ENCODE results near the gene CXCL12.

DNA sequence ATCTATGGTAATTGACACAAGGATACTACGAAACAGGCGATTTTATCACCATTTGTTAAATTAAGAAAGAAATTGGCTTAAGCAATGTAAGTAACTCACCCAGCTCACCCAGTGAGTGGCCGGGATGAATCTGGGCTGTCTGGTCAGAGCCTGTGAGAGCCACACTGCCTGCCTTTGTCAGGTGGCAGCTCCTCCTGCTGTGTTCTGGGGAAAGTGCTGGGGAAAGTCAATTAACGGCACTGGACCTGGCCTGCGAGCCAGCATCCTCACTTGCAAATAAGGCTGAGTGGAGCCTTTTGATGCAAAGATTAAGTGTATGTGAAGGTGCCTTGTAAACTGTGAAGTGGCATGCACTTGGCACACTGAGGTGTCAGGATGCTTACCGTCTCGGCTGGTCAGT is 13.4 kb upstream of the CXCL12 start:
- TF ChIP-seq, protein P1, sequence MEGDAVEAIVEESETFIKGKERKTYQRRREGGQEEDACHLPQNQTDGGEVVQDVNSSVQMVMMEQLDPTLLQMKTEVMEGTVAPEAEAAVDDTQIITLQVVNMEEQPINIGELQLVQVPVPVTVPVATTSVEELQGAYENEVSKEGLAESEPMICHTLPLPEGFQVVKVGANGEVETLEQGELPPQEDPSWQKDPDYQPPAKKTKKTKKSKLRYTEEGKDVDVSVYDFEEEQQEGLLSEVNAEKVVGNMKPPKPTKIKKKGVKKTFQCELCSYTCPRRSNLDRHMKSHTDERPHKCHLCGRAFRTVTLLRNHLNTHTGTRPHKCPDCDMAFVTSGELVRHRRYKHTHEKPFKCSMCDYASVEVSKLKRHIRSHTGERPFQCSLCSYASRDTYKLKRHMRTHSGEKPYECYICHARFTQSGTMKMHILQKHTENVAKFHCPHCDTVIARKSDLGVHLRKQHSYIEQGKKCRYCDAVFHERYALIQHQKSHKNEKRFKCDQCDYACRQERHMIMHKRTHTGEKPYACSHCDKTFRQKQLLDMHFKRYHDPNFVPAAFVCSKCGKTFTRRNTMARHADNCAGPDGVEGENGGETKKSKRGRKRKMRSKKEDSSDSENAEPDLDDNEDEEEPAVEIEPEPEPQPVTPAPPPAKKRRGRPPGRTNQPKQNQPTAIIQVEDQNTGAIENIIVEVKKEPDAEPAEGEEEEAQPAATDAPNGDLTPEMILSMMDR (IDR thresholded peaks at IDR 0.05; ENCODE audit: insufficient read depth, low read length) = no peak
- TF ChIP-seq SPI1 (IDR thresholded peaks at IDR 0.05; ENCODE audit: borderline replicate concordance, low read depth) = no peak
